Esophagus muscularis mucosa (tissue), 4 donors: ENCODE data around the gene PDHX. TPM values are rescaled to one million over a fixed set of nuclear protein-coding genes. Genes with fewer than 3 reads are reported as not detected.
A peak's percentile ranks its signal among the peaks of the same experiment; 100 is the strongest.
"Not testable (repeated sequence)": the region's sequence is repeated elsewhere in the genome, so short reads cannot be mapped to it uniquely, and the experiment has no call there.

Experiments used
- DNase-seq: peaks from one replicate; pipeline ENCODE4 v3.0.0-alpha.2; 2017; ENCODE audit errors: extremely low spot score
- H3K27ac ChIP-seq, 4 donors: fragments of 200-600 bp; sonication (generic); replicated peaks in 1 of 4; 1 replicate in 3 of 4; 2 replicates in 1 of 4; pipeline ENCODE4 v1.5.1; 2016 to 2019; ENCODE audit warnings: mild to moderate bottlenecking in 1 of 4
- H3K27me3 ChIP-seq, 4 donors: fragments of 200-600 bp; sonication (generic); one replicate each; pipeline versions ENCODE4 v1.5.1 to v1.6.0; 2016 to 2019
- H3K36me3 ChIP-seq, 4 donors: fragments of 200-600 bp; sonication (generic); one replicate each; pipeline ENCODE4 v1.5.1; 2016 to 2019
- H3K4me1 ChIP-seq, 4 donors: fragments of 200-600 bp; sonication (generic); one replicate each; pipeline ENCODE4 v1.5.1; 2016 to 2019
- H3K4me3 ChIP-seq, 4 donors: fragments of 200-600 bp; sonication (generic); 1 replicate in 2 of 4; 2 replicates in 2 of 4; pipeline ENCODE4 v1.5.1; 2016 to 2019; ENCODE audit warnings: mild to moderate bottlenecking in 4 of 4, moderate library complexity in 1 of 4
- H3K9me3 ChIP-seq, 4 donors: fragments of 200-600 bp; sonication (generic); 1 replicate in 3 of 4; 2 replicates in 1 of 4; pipeline ENCODE4 v1.5.1; 2016 to 2019
- CTCF ChIP-seq, 3 experiments: fragments of 200-600 bp in 2 of 3; fragments of 450-650 bp in 1 of 3; sonication (generic) in 2 of 3; IDR thresholded peaks; one replicate each; pipeline ENCODE4 v1.5.1; 2017 to 2019; ENCODE audit warnings: antibody characterized with exemption in 3 of 3, mild to moderate bottlenecking in 2 of 3, moderate library complexity in 1 of 3
- EP300 ChIP-seq: sonication (generic); formaldehyde crosslinking; IDR thresholded peaks from one replicate; pipeline ENCODE4 v1.6.1; 2017; ENCODE audit warnings: antibody characterized with exemption
- POLR2A ChIP-seq: fragments of 450-650 bp; IDR thresholded peaks from one replicate; pipeline ENCODE4 v1.6.1; 2017; ENCODE audit warnings: antibody characterized with exemption, moderate library complexity, mild to moderate bottlenecking, low read depth
- POLR2AphosphoS5 ChIP-seq, 2 donors: sonication (generic); formaldehyde crosslinking; IDR thresholded peaks; one replicate each; pipeline ENCODE4 v1.6.1; 2017; ENCODE audit warnings: antibody characterized with exemption in 2 of 2
- WGBS: methylation state at CpG from one replicate; pipeline ENCODE4 v1.1.5; 2018; 5-methylcytosine and 5-hydroxymethylcytosine counted together
- intact Hi-C: fragments of 100-400 bp; cut with DNase I; formaldehyde crosslinking; loops from one replicate; pipeline ENCODE4 v1.15.1; 2023
- total RNA-seq, 4 donors: library from RNA; depleted of rRNA; stranded (reverse); fragments of >200 nt; gene quantifications; one replicate each; pipeline versions ENCODE4 v1.1.0 to v1.2.1, GENCODE V29; 2016

Gene PDHX
- total RNA-seq, 4 donors from 2014 or later, result 39.9 to 43.4 (median 42.1) TPM

GRCh38 chr11:34911676-34912075, 4.7 kb upstream of the PDHX start:
- no peaks in the 10 kb centered on the region for H3K9me3 ChIP-seq
- 81% methylated on average over 2 of the region's 2 CpGs for whole genome bisulfite sequencing

GRCh38 chr11:34913556-34913955, 2.9 kb upstream of the PDHX start:
- H3K27ac ChIP-seq, H3K4me3 ChIP-seq, H3K27me3 ChIP-seq, DNase-seq, H3K36me3 ChIP-seq, intact Hi-C loops, H3K9me3 ChIP-seq: not testable (repeated sequence)
- 92% methylated on average over 10 of the region's 10 CpGs for WGBS
- peaks cover 16 to 27% (median 26%) of the 10 kb centered on the region in 4 donors for H3K4me1 ChIP-seq

More at GRCh38 chr11:34911676-34912075, 4.7 kb upstream of the PDHX start:
- Histone ChIP-seq H3K4me1 (peaks cover 0 to 14% (median 9%) of the 10 kb centered on the region in 4 donors), H3K27ac (no peak overlapping the region), H3K36me3 (peaks cover 0 to 9% (median 2%) of the 10 kb centered on the region in 4 donors), H3K4me3 (no peak overlapping the region), H3K27me3 (no peaks in the 10 kb centered on the region)
- intact Hi-C loops, result no loop called here
- TF ChIP-seq POLR2A (no peak), EP300 (no peak), POLR2AphosphoS5 (IDR thresholded peaks at IDR 0.05) (no peak), CTCF (IDR thresholded peaks at IDR 0.05) (no peak)
- DNase-seq, result no peak

DNA sequence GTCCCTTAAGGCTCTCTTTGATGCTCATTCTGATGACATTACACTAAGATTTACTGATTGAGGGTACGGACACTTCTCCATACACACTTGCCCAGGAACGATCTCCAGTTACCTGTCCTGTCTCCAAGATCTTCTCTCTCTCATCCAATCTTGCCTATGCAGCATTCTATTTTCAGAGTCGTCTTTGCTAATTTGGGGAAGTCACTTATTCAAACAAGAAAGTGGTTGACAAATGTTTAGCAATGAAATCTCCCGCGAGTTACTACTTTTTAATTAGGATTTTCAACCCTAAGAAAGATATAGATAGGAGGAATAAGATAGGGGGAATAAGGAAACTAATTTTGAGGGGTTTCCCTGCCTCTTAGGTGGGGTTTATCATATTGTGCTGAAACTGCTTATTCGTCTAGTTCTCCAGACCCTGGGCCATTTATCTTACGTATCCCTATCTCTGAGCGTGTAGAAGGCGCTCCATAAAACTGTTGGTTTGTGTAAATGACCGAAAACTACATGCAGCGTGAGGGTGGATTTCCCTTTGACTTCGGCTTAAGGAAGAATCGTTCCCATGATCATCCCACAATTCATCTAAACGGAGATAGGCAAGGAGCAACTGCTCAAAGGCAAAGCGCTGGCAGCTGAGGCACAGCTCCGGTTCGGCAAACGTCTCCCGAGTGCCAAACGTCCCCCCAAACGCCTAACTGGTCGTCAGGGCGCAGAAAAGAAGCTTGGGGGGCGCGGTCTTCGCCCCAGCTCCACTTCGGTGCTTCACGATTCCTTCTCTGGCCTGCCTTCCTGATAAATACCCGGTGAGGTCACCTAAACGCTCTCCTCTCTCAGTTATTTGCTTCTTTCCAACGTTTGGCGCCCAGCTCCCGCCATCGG, 1.0 kb upstream of the PDHX start:
- 7% methylated on average over 28 of the region's 34 CpGs for WGBS
- Histone ChIP-seq H3K27me3 (no peaks in the 10 kb centered on the region), H3K27ac (peak overlapping the region; percentile 96 to 98 (median 97)), H3K4me1 (peaks cover 21 to 43% (median 37%) of the 10 kb centered on the region in 4 donors), H3K36me3 (peaks cover 0 to 14% (median 2%) of the 10 kb centered on the region in 4 donors), H3K9me3 (no peaks in the 10 kb centered on the region), H3K4me3 (peak overlapping the region; percentile 75 to 91 (median 86))
- TF ChIP-seq POLR2A, result no peak
- peak in 1 of 2 donors; percentile 3 for TF ChIP-seq POLR2AphosphoS5 (IDR thresholded peaks at IDR 0.05)
- intact Hi-C loops, result no loop called here
- DNase-seq, result no peak

DNA sequence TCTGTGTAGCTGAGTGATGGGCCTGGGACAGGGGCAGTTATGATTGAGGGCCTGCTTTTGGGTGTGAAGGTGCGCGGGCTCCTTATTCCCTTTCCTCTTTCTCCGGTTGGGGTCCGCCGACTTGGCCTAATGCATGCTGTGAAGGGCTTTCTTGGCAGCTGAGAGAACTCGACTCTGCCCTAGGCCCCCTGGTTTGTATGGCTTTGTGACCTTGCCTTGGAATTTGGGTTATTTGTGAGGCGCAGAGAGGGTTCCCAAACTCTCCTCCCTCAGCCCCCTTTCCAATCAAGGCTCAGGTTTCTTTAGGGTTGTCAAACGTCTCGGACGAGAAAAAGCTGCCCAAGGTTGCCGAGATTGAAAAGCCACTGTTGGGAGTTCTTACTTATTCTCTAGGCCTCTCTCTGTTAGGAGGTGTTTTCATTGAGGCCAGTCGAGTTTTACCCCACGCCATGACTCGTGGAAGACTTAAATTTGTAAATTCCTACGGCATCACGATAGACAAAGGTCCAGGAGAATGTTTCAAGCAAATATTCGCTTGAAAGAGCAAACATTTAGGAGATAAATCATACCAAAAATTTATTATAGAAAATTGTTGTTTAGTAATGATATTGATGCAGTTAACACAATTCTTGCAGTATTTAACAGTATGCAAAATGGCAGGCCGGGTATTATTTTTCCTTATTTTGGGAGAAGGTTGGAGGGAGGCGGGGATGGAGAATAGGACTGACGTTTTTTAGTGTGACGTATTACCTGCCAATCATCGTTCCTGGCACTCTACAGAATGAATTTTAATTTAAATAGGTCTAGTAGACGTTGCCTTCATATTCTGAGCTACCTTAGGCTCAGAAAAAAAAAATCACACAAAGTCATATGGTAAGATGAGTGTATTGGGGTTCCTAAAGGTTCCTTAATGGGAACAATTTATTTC, 689 bp downstream of the PDHX start:
- no peak for DNase-seq
- H3K9me3 ChIP-seq, result no peaks in the 10 kb centered on the region
- peak overlapping the region; percentile 96 to 98 (median 97) for H3K27ac ChIP-seq
- H3K4me3 ChIP-seq, result peak overlapping the region; percentile 75 to 91 (median 86)
- TF ChIP-seq EP300, result no peak
- TF ChIP-seq CTCF (IDR thresholded peaks at IDR 0.05), result no peak
- TF ChIP-seq POLR2AphosphoS5 (IDR thresholded peaks at IDR 0.05), result no peak
- no peak for TF ChIP-seq POLR2A
- H3K4me1 ChIP-seq, result peaks cover 21 to 54% (median 44%) of the 10 kb centered on the region in 4 donors
- intact Hi-C loops, result no loop called here
- WGBS, result 17% methylated on average over 18 of the region's 23 CpGs
- no peaks in the 10 kb centered on the region for H3K27me3 ChIP-seq
- H3K36me3 ChIP-seq, result peaks cover 0 to 14% (median 2%) of the 10 kb centered on the region in 4 donors

GRCh38 chr11:34921156-34921555, 4.7 kb downstream of the PDHX start:
- Histone ChIP-seq H3K27me3 (no peaks in the 10 kb centered on the region), H3K4me1 (peaks cover 29 to 83% (median 62%) of the 10 kb centered on the region in 4 donors), H3K4me3 (no peak overlapping the region), H3K27ac (no peak overlapping the region), H3K9me3 (no peaks in the 10 kb centered on the region), H3K36me3 (peaks cover 0 to 6% (median 0%) of the 10 kb centered on the region in 4 donors)
- intact Hi-C loops, result loop anchor here (10.0 kb wide), 1 partner anchor 314 kb away; no protein-coding TSS in a partner anchor
- DNase-seq, result no peak
- 97% methylated on average over 4 of the region's 4 CpGs for WGBS
- TF ChIP-seq POLR2A, result no peak
- no peak for TF ChIP-seq CTCF (IDR thresholded peaks at IDR 0.05)
- no peak for TF ChIP-seq POLR2AphosphoS5 (IDR thresholded peaks at IDR 0.05)
- TF ChIP-seq EP300, result no peak
